Measurements from ENCODE around the gene TMA16. TPM values are rescaled to one million over a fixed set of nuclear protein-coding genes. Genes with fewer than 3 reads are reported as not detected.

Gene TMA16
- total RNA-seq, 3 donors from 2014 or later (not counting 1 experiment from before 2014, with no cell fraction given) = 8.1 to 10.7 (median 9.1) TPM

GRCh38 chr4:163528653-163529052, 34.2 kb downstream of the TMA16 start:
- DNase-seq = no peak
- no peaks in the 10 kb centered on the region for H3K27me3 ChIP-seq (ENCODE audit: control insufficient read depth, insufficient read depth, low read length)
- H3K4me1 ChIP-seq (ENCODE audit: control insufficient read depth, insufficient read depth, low read length) = no peaks in the 10 kb centered on the region
- WGBS (ENCODE audit: insufficient coverage) = 87% methylated on average over 4 of the region's 4 CpGs
- intact Hi-C loops (cut with micrococcal nuclease) = no loop called here
- H3K27ac ChIP-seq (ENCODE audit: low read length) = no peak overlapping the region
- no peak for TF ChIP-seq CTCF (IDR thresholded peaks at IDR 0.05)
- Mint-ChIP-seq H3K36me3 (no peaks in the 10 kb centered on the region), H3K9me3 (no peaks in the 10 kb centered on the region), H3K27me3 (ENCODE audit: low read depth in 2 of 2) (no peaks in the 10 kb centered on the region), H3K27ac (no peak overlapping the region), H3K4me3 (no peak overlapping the region), H3K4me1 (no peaks in the 10 kb centered on the region)
- H3K9me3 ChIP-seq (ENCODE audit: control insufficient read depth, insufficient read depth, low read length) = no peaks in the 10 kb centered on the region
- H3K4me3 ChIP-seq (ENCODE audit: low read length) = no peak overlapping the region
- H3K36me3 ChIP-seq (ENCODE audit: control insufficient read depth, insufficient read depth, low read length) = peaks cover 40% of the 10 kb centered on the region
- no peak for ATAC-seq

DNA sequence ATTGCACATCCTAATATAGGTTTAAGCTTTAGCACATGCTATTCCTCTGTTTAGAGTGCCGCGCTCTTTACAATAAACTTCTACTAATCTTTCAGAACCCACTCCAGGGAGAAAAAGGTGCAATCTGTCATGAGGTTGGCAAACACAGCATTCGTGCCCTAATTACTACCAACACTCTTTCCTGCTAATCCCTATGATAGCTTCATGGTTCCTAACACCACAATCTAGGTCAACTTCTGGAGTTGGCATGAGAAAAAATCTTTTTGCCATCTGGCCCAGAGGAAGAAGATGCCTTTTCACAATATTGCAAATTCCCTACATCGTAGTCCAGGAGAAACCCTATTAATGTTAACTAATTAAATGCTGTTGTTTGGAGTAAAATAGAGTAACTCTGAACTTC, 39.6 kb downstream of the TMA16 start:
- no peaks in the 10 kb centered on the region for H3K9me3 Mint-ChIP-seq
- H3K36me3 Mint-ChIP-seq = no peaks in the 10 kb centered on the region
- Histone ChIP-seq H3K9me3 (ENCODE audit: control insufficient read depth, insufficient read depth, low read length) (no peaks in the 10 kb centered on the region), H3K27me3 (ENCODE audit: control insufficient read depth, insufficient read depth, low read length) (no peaks in the 10 kb centered on the region), H3K36me3 (ENCODE audit: control insufficient read depth, insufficient read depth, low read length) (peaks cover 12% of the 10 kb centered on the region), H3K27ac (ENCODE audit: low read length) (no peak overlapping the region), H3K4me3 (ENCODE audit: low read length) (no peak overlapping the region), H3K4me1 (ENCODE audit: control insufficient read depth, insufficient read depth, low read length) (no peaks in the 10 kb centered on the region)
- no peaks in the 10 kb centered on the region for H3K27me3 Mint-ChIP-seq (ENCODE audit: low read depth in 2 of 2)
- no peak overlapping the region for H3K27ac Mint-ChIP-seq
- H3K4me3 Mint-ChIP-seq = no peak overlapping the region
- no peaks in the 10 kb centered on the region for H3K4me1 Mint-ChIP-seq
- no peak for ATAC-seq
- TF ChIP-seq CTCF (IDR thresholded peaks at IDR 0.05) = no peak
- 91% methylated on average over 3 of the region's 4 CpGs for WGBS (ENCODE audit: insufficient coverage)
- DNase-seq = no peak
- intact Hi-C loops (cut with micrococcal nuclease) = no loop called here

DNA sequence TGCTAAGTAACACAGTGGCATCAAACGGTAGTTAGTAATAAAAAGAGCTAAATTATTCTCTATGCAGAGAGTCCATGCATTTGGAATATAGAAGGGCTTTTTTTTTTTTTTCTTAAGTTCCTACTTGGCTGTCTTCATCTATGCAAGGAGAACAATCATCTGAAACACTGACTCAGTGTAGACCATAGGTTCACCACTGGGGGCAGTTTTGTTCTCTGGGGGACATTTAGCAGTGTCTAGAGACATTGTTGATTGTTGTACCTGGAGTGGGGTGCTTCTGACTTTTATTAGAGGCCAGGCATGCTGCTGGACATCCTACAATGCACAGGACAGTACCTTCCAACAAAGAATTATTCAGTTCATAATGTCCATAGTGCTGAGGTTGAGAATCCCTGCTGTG, 41.2 kb downstream of the TMA16 start:
- H3K9me3 ChIP-seq (ENCODE audit: control insufficient read depth, insufficient read depth, low read length) = no peaks in the 10 kb centered on the region
- ATAC-seq (no peak), DNase-seq (no peak)
- peaks cover 3% of the 10 kb centered on the region for H3K36me3 ChIP-seq (ENCODE audit: control insufficient read depth, insufficient read depth, low read length)
- no peaks in the 10 kb centered on the region for H3K36me3 Mint-ChIP-seq
- intact Hi-C loops (cut with micrococcal nuclease) = no loop called here
- no peak overlapping the region for H3K27ac ChIP-seq (ENCODE audit: low read length)
- no peak overlapping the region for H3K4me3 ChIP-seq (ENCODE audit: low read length)
- H3K27me3 ChIP-seq (ENCODE audit: control insufficient read depth, insufficient read depth, low read length) = no peaks in the 10 kb centered on the region
- no peak overlapping the region for H3K27ac Mint-ChIP-seq
- no peaks in the 10 kb centered on the region for H3K4me1 ChIP-seq (ENCODE audit: control insufficient read depth, insufficient read depth, low read length)
- WGBS (ENCODE audit: insufficient coverage) = 91% methylated on average over 1 of the region's 1 CpG
- no peak overlapping the region for H3K4me3 Mint-ChIP-seq
- no peaks in the 10 kb centered on the region for H3K4me1 Mint-ChIP-seq
- H3K27me3 Mint-ChIP-seq (ENCODE audit: low read depth in 2 of 2) = no peaks in the 10 kb centered on the region
- TF ChIP-seq CTCF (IDR thresholded peaks at IDR 0.05) = no peak
- H3K9me3 Mint-ChIP-seq = no peaks in the 10 kb centered on the region

DNA sequence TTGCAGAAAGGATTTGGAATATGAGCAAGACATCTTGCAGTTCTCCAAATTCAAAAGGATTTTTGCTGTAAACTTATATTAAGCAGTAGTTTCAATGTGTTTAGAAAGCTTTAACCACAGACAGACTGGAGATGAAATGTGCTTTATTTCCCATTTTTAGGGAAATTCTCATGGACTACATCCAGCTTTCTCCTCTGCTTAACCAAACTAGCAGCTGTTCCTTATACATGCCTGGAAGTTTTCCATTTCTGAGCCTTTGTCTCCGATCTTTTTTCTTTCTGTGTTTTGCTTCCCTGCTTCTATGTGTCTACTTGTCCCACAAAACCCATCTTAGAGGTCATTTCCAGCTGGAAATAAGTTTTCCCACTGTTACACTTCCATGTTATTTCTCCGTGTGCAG, 41.6 kb downstream of the TMA16 start:
- no peaks in the 10 kb centered on the region for H3K27me3 ChIP-seq (ENCODE audit: control insufficient read depth, insufficient read depth, low read length)
- intact Hi-C loops (cut with micrococcal nuclease) = no loop called here
- WGBS (ENCODE audit: insufficient coverage) = 94% methylated on average over 2 of the region's 2 CpGs
- no peak overlapping the region for H3K4me3 Mint-ChIP-seq
- TF ChIP-seq CTCF (IDR thresholded peaks at IDR 0.05) = no peak
- ATAC-seq = no peak
- no peaks in the 10 kb centered on the region for H3K9me3 Mint-ChIP-seq
- H3K4me1 ChIP-seq (ENCODE audit: control insufficient read depth, insufficient read depth, low read length) = no peaks in the 10 kb centered on the region
- H3K27ac Mint-ChIP-seq = no peak overlapping the region
- H3K9me3 ChIP-seq (ENCODE audit: control insufficient read depth, insufficient read depth, low read length) = no peaks in the 10 kb centered on the region
- no peak for DNase-seq
- peaks cover 3% of the 10 kb centered on the region for H3K36me3 ChIP-seq (ENCODE audit: control insufficient read depth, insufficient read depth, low read length)
- H3K4me1 Mint-ChIP-seq = no peaks in the 10 kb centered on the region
- H3K27me3 Mint-ChIP-seq (ENCODE audit: low read depth in 2 of 2) = no peaks in the 10 kb centered on the region
- H3K27ac ChIP-seq (ENCODE audit: low read length) = no peak overlapping the region
- H3K4me3 ChIP-seq (ENCODE audit: low read length) = no peak overlapping the region
- no peaks in the 10 kb centered on the region for H3K36me3 Mint-ChIP-seq
